Erythroblast (primary cell): ENCODE results near the gene POTEC.
"Not testable (repeated sequence)": the region's sequence is repeated elsewhere in the genome, so short reads cannot be mapped to it uniquely, and the experiment has no call there.

Source experiments
- GATA1 ChIP-seq: IDR thresholded peaks from 2 replicates; pipeline ENCODE4 v1.6.1; 2011; ENCODE audit warnings: low read depth, mild to moderate bottlenecking, control low read depth, low read length, moderate library complexity
- POLR2A ChIP-seq: IDR thresholded peaks from 2 replicates; pipeline ENCODE4 v1.6.1; 2011; ENCODE audit warnings: mild to moderate bottlenecking, low read length

- not testable (repeated sequence) for TF ChIP-seq POLR2A, GATA1
Observed at GRCh38 chr18:14503691-14504090, 39.7 kb downstream of the POTEC start.
